ENCODE results near the gene RECK.

GRCh38 chr9:36093384-36093783, 56.7 kb downstream of the RECK start:
- no peak for TF ChIP-seq CTCF (IDR thresholded peaks at IDR 0.05; ENCODE audit: low read length)
- TF ChIP-seq EZH2 (optimal IDR thresholded peaks at IDR 0.05; ENCODE audit: low read depth, low read length), result no peak
- no peak for TF ChIP-seq EZH2phosphoT487 (IDR thresholded peaks at IDR 0.05; ENCODE audit: low read length)

Measured in MM.1S (cell line).